NCI-H2196 treated with DMSO at 0.1 percent for 48 hours (cell line): Measurements from ENCODE around the gene PHLDA2.

Experiments used
- DNase-seq: peaks from one replicate; lab custom pipeline; 2025; ENCODE audit not compliant: unreplicated experiment; lab: John Stamatoyannopoulos, UW

The PHLDA2 gene

GRCh38 chr11:2899080-2899783 lies 30.0 kb downstream of the PHLDA2 start:
- no peak for DNase-seq

- peak; percentile 71 for DNase-seq
Measured at GRCh38 chr11:2898366-2899079, 30.7 kb downstream of the PHLDA2 start.

DNA sequence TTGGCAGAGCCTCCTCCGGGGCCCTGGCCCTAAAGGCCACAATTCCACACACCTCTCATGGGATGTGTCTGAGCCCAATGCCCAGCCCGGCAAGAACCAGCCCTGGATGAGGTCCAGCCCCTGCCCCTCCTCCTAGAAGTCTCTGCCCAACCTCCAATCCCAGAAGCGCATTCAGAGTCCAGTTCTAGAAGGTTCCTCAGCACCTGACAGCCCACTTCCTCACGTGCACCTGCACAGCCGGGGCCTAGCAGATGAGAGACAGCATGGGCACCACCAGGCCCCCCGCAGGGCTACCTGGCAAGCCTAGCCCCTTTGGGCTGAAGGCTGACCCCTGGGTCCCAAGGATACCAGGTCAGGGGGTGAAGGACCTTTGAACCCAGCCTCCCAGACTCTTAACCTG lies 32.2 kb downstream of the PHLDA2 start:
- no peak for DNase-seq

- DNase-seq = no peak
Measured at GRCh38 chr11:2896047-2896446, 33.2 kb downstream of the PHLDA2 start.

- DNase-seq = no peak
Measured at GRCh38 chr11:2893935-2894334, 35.3 kb downstream of the PHLDA2 start.

DNA sequence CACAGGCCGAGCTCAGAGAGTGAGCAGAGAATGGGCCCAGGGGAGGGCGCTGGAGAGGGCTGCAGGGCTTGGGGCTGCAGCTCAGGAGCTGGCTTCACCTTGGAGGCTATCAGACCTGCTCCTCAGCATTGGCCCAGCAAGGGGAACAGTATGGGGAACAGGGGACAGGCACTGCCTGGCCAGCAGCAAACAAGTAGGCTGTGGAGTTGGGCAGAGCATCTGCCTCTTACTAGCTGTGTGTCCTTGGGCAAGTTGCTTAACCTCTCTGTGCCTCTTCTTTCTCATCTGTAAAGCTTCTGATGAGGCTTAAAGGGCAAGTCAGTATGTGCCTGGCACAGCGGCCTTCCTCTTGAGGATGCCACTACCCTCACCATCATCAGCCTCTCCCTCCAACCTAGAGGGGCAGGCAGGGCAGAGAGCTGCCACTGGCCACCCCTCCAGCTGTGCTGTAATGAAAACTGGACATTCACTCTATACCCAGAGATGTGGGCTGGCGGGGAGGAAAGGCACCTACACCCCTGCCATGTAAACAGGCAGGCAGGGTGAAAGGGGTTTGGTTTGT lies 36.2 kb downstream of the PHLDA2 start:
- DNase-seq = no peak

- DNase-seq = peak; percentile 83
Measured at GRCh38 chr11:2892215-2892966, 36.8 kb downstream of the PHLDA2 start.

DNA sequence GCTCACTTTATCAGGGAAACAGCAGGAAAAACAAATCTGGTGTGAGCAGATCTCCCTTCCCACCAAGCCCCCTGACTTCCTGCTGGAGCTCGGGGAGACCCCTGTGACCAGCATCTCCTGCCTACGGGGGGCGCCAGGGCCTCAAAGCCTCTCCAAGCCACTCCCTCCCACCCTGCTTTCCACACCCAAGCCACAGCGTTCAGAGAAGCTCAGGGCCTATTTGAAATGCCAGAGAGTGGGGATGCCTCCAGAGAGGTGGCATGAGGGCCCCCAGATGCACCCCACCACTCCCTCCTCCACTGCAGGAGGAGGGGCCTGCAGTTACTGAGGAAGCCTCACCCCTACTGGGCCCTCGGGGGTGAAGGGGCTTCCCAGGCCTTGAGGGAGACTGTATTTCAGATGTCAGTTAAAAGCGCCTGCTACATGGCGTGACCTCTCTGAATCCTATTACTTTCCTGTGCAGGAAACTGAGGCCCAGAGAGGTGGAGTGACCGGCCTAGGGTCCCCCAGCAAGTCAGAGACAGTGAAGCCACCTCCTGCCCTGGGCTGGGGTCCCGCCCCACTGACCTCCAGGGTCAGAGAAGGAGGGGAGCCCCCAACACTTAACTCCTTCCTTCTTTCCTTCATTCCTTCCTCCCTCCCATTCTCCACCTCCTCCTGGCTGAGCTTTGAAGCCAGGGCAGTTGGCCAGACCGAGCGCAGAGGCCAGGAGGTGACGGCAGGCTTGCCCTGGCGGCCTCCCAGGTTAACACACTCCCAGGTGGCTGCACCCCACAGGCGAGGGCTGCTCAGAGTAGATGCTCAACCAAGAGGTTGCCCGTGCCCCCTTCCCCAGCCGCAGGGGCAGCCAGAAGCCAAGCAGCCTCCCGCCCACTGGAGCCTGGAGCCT lies 37.6 kb downstream of the PHLDA2 start:
- DNase-seq = peak; percentile 66

DNA sequence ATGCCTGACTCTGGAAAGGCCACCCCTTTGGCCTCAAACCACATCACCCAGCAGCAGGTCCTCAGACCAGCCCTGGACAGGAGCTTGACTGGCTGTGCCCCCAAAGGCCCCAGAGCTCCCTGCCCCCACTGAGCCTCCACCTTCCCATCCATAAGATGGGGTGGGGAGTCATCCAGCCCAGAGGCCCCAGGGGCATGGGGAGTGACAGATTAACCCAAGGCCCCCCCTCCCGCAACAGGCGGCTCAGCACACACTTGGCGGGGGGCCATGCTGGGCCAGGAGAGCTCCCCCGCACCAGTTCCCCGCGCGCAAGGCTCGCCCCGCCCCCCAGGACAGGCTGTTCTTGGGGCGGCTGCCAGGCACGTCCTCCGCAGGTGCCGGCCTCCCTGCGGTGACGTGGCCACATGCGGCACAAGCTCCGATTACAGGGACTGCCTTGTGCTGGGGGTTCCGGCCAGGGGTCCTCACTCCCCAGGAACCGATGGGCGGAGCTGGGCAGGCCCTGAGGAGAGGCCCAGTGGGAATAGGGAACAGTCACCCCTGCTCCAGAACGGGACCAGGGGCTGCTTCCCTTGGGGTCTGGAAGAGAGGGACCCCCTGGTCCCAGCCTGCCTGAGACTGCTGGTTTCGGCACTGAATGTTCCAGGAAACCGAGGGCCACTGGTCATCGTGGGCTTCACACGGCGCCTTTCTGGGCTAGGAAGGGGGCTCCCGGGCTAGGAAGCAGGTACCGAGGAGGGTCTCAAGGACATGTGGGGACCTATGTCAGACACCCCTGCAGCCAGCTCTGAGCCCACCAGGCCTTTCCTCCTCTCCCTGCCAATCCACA lies 38.5 kb downstream of the PHLDA2 start:
- peak; percentile 70 for DNase-seq

DNA sequence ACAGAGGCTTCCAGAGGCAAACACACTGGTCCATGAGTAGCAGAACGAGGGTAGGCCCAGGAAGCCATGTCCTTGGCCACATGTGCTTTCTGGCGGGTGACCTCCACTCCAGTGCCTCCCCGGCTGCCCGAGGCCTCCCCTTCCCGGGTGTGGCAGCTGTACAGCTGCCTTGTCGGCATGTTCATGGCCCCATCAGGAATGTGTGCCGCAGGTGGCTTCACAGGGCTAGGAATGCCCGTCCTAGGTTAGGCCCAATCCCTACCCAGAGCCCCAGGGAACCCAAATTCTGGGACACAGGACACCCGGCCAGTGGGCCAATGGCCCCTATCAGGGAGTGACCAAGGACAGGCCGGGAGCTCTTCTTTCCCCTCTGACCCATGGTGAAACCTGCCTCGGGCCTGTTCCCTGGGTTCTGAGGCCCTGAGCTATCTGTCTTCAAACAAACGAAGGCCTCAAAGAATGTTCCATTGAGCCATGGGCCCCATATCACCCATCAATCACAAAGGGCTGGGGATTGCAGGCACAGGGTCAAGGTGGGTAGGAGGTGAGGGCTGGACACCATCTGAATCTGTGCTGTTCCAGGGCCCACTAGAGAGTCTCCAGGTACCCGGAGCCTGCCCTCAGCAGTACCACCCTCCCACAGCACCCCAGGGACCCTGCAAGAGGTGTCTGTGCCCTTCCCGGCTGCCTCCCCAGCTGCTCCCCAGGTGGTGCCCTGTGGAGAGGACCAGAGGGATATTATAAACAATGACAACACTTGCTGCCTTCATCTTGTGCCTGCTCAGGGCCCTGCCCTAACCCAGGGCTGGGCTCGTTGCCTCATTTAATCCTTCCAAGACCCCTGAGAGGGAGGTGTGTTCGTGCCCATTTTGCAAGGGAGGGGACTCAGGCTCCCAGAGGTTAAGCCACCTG lies 39.6 kb downstream of the PHLDA2 start:
- DNase-seq = no peak

DNA sequence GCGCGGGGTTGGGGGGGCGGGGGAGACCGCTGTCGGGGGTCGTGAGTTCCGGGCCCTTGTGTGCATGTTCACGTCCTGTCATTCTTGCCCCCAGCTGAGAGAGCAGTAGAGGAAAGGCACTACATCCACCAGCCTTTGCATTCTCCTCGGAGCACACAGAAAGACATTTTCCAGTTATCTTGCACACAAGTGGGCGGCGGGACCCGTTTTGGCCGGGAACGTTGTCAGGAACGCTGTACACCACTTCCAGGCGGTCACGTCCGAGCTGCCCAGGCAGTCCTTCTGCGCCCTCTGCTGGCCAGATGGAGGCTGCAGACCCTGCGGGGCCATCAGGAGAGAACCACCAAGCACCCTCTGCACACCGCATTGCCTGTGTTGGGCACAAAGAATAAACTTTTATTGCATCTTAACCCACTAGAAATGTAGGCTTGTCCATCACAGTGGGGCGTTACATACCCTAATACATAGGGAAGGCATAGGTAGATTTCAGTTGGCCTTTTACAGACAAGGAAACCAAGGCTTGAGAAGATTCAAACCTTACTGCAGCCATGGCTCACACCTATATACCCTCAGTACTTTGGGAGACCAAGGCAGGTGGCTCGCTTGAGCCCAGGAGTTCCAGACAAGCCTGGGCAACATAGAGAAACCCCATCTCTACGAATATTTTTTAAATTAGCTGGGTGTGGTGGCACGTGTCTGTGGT lies 40.8 kb downstream of the PHLDA2 start:
- DNase-seq = peak; percentile 67

DNA sequence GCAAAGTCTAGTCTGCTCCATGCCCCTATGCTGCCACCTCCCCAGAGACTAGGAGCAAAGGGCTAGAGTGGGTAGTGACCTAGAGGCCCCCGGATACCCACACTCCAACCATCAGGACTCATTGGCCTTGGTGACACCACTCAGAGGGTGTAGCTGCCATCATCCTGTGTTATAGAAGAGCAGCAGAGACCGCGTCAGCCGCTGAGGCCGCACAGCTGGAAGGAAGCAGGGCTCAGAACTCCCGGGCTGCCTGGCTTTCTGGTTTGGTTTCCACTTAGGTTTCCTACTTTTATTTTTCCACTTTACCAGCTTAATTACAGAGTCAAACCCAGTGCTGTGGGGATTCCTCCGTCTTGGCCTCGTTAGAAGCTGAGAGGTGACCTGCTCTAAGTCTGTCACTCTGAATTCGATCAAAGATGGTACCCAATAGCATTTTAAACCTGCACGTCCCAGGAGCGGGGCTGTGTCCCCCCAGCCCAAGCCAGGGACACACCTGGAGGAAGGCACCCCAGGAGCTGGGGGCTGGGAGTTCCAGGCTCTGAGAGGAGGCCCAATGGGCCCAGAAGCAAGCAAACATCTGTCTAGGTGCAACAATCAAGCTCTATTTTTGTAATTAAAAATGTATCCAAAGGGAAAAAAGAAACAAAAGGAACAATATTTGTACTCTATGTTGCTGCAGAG lies 41.6 kb downstream of the PHLDA2 start:
- DNase-seq = no peak

DNA sequence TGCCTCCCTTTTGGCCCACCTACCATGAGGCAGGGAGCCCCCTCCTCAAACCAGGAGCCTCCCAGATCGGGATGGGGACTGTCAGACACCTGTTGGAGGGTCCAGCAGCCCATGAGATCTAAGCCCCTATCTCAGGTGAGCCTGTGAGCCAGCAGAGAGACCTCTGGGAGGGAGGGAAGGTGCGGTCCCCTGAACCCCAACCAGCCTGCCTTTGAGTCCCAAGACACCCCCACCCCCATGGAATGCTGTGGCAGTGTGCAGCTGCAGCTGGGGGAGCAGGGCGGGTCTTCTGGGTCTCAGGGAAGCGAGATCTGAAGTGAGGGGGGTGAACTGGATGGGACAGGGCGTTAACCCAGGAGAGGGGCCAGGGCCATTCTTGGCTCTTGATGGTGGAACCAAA lies 42.3 kb downstream of the PHLDA2 start:
- no peak for DNase-seq

DNA sequence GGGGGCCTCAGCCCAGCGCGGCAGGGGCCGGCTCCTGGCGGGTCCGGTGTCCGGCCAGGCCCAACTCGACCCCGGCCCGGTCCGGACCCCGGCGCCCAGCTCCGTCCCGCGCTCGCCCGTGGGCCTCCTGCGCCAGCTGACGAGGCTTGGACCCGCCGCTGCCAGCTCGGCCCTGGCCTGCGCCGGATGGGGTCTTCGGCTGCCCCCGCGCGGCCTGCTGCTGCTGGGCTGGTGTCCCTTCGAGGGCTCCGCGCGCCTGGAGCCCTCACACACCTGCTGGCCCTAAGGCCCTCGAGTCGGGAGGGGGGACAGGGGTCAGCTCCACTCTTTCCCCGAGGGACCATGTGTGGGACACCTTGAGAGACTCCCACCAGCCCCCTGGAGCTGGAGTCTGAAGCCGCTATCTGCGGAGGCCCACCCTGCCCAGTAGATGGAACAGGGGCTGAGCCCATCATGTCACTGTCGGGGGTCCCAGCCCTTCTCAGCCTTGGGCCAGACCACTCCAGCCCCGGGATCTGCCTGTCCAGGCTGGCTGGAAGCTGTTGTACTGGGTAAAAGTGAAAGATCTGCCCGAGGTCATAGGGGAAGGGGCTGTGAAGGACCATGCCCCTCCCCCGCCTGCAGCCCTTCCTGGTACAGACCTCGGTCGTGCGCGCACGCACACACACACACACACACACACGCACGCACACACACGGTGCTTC lies 42.9 kb downstream of the PHLDA2 start:
- DNase-seq = no peak

- peak; percentile 76 for DNase-seq
Measured at GRCh38 chr11:2885678-2886081, 43.5 kb downstream of the PHLDA2 start, which contains the start of gene CDKN1C. Gene CDKN1C, minus strand, starts transcription at chr11:2885775. Its CDS starts 319 bp downstream, at chr11:2885456.

GRCh38 chr11:2885017-2885677 lies 44.1 kb downstream of the PHLDA2 start:
- DNase-seq = peak; percentile 29
